Upper lobe of right lung (tissue), 1 donor: Measurements from ENCODE around the gene S1PR3. TPM values are rescaled to one million over a fixed set of nuclear protein-coding genes. Genes with fewer than 3 reads are reported as not detected.
A peak's percentile ranks its signal among the peaks of the same experiment; 100 is the strongest.

ENCODE experiments used
- ATAC-seq: fragments of 200-7000 bp; cut with Tn5 transposase; one replicate; pipeline ENCODE4 v1.9.1; 2020; ENCODE audit warnings: mild to moderate bottlenecking, moderate library complexity
- DNase-seq: peaks from one replicate; pipeline ENCODE4 v3.0.0-alpha.2; 2020
- H3K27ac ChIP-seq: fragments of 200-600 bp; one replicate; pipeline ENCODE4 v1.8.0; 2022
- H3K27me3 ChIP-seq: fragments of 200-600 bp; one replicate; pipeline ENCODE4 v1.8.0; 2022; ENCODE audit warnings: mild to moderate bottlenecking
- H3K36me3 ChIP-seq: fragments of 200-600 bp; one replicate; pipeline ENCODE4 v1.8.0; 2022
- H3K4me1 ChIP-seq: fragments of 200-600 bp; one replicate; pipeline ENCODE4 v1.8.0; 2022
- H3K4me3 ChIP-seq: fragments of 200-600 bp; one replicate; pipeline ENCODE4 v1.8.0; 2022; ENCODE audit warnings: mild to moderate bottlenecking
- H3K9me3 ChIP-seq: fragments of 200-600 bp; one replicate; pipeline ENCODE4 v1.8.0; 2022
- intact Hi-C: fragments of 100-400 bp; cut with DNase I; formaldehyde crosslinking; loops from one replicate; pipeline ENCODE4 v1.11.0; 2022
- total RNA-seq: library from RNA; stranded (reverse); fragmentation: NEBNext Ultra II Directional; extraction: Animal tissue kit (Norgen Biotek cat#: 25700); gene quantifications from one replicate; pipeline ENCODE4 v1.2.1, GENCODE V29; 2021
- TF ChIP-seq, protein P1 (sequence below): fragments of 200-600 bp; IDR thresholded peaks from one replicate; pipeline ENCODE4 v1.8.0; 2022; ENCODE audit warnings: antibody characterized with exemption
- donor health status: DM: no; HTN: yes; CAD: no; lungs with severe emphysema.

The S1PR3 gene
- total RNA-seq, 1 donor from 2014 or later = 10.2 TPM

- intact Hi-C loops = no loop called here
- H3K9me3 ChIP-seq = no peaks in the 10 kb centered on the region
- no peaks in the 10 kb centered on the region for H3K36me3 ChIP-seq
- no peak for DNase-seq
- no peak overlapping the region for H3K4me3 ChIP-seq
- H3K27me3 ChIP-seq = no peaks in the 10 kb centered on the region
- H3K27ac ChIP-seq = no peak overlapping the region
- ATAC-seq = no peak
- TF ChIP-seq, protein P1, sequence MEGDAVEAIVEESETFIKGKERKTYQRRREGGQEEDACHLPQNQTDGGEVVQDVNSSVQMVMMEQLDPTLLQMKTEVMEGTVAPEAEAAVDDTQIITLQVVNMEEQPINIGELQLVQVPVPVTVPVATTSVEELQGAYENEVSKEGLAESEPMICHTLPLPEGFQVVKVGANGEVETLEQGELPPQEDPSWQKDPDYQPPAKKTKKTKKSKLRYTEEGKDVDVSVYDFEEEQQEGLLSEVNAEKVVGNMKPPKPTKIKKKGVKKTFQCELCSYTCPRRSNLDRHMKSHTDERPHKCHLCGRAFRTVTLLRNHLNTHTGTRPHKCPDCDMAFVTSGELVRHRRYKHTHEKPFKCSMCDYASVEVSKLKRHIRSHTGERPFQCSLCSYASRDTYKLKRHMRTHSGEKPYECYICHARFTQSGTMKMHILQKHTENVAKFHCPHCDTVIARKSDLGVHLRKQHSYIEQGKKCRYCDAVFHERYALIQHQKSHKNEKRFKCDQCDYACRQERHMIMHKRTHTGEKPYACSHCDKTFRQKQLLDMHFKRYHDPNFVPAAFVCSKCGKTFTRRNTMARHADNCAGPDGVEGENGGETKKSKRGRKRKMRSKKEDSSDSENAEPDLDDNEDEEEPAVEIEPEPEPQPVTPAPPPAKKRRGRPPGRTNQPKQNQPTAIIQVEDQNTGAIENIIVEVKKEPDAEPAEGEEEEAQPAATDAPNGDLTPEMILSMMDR = no peak
- H3K4me1 ChIP-seq = peaks cover 28% of the 10 kb centered on the region
Observed at GRCh38 chr9:88997646-88998045, 6.4 kb downstream of the S1PR3 start.

DNA sequence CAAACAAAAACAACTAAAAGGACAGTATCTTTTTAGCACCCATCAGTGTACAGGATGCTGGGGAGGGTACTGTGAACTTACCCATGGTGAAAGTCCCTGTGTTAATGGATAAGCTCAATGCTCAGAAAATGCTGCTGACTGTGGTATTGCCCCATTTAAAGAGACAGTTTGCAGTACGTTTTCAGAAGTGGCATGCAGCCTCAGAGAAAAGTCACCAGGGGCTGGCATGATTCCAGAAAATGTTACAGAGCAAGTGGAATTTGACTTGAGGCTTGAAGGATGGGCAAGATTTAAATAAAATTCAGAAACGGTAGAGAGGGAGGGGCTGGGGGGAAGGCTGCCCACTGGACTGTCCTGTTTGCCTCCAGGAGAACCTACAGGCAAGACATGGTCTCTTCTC lies 7.2 kb downstream of the S1PR3 start:
- intact Hi-C loops = no loop called here
- no peak for ATAC-seq

DNA sequence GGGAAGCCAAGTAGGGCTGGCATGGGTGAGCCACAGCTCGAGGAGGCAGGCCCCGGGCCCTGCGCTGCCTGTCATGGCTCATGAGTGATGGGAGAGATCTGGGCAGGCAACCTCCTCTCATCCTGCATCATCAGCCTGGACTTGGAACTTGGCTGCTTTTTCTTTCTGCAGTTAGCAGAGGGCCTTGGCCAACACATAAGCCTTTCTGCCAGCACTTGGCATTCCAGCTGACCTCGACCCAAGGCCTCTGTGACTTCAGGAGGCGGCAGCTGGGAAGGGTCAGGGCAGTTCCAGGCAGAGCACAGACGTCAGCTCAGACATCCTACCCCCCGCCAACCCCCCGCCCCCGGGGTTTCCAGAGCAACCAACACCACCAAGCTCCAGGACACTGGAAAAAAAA lies 7.6 kb downstream of the S1PR3 start:
- TF ChIP-seq, protein P1 = no peak
- intact Hi-C loops = no loop called here
- no peak for DNase-seq
- no peaks in the 10 kb centered on the region for H3K36me3 ChIP-seq
- no peak overlapping the region for H3K27ac ChIP-seq
- H3K9me3 ChIP-seq = no peaks in the 10 kb centered on the region
- peak; percentile 55 for ATAC-seq
- no peak overlapping the region for H3K4me3 ChIP-seq
- H3K27me3 ChIP-seq = no peaks in the 10 kb centered on the region
- H3K4me1 ChIP-seq = peaks cover 28% of the 10 kb centered on the region

More for the DNA sequence above, 7.2 kb downstream of the S1PR3 start:
- no peak for DNase-seq
- no peaks in the 10 kb centered on the region for H3K36me3 ChIP-seq
- H3K4me3 ChIP-seq = no peak overlapping the region
- H3K9me3 ChIP-seq = no peaks in the 10 kb centered on the region
- H3K4me1 ChIP-seq = peaks cover 28% of the 10 kb centered on the region
- no peak overlapping the region for H3K27ac ChIP-seq
- H3K27me3 ChIP-seq = no peaks in the 10 kb centered on the region
- TF ChIP-seq, protein P1 = no peak

- no peaks in the 10 kb centered on the region for H3K36me3 ChIP-seq
- no peaks in the 10 kb centered on the region for H3K9me3 ChIP-seq
- TF ChIP-seq, protein P1 = no peak
- no peak for ATAC-seq
- no peak overlapping the region for H3K27ac ChIP-seq
- H3K4me1 ChIP-seq = peaks cover 22% of the 10 kb centered on the region
- DNase-seq = no peak
- H3K27me3 ChIP-seq = no peaks in the 10 kb centered on the region
- intact Hi-C loops = no loop called here
- H3K4me3 ChIP-seq = no peak overlapping the region
Observed at GRCh38 chr9:89000371-89000781, 9.1 kb downstream of the S1PR3 start.

DNA sequence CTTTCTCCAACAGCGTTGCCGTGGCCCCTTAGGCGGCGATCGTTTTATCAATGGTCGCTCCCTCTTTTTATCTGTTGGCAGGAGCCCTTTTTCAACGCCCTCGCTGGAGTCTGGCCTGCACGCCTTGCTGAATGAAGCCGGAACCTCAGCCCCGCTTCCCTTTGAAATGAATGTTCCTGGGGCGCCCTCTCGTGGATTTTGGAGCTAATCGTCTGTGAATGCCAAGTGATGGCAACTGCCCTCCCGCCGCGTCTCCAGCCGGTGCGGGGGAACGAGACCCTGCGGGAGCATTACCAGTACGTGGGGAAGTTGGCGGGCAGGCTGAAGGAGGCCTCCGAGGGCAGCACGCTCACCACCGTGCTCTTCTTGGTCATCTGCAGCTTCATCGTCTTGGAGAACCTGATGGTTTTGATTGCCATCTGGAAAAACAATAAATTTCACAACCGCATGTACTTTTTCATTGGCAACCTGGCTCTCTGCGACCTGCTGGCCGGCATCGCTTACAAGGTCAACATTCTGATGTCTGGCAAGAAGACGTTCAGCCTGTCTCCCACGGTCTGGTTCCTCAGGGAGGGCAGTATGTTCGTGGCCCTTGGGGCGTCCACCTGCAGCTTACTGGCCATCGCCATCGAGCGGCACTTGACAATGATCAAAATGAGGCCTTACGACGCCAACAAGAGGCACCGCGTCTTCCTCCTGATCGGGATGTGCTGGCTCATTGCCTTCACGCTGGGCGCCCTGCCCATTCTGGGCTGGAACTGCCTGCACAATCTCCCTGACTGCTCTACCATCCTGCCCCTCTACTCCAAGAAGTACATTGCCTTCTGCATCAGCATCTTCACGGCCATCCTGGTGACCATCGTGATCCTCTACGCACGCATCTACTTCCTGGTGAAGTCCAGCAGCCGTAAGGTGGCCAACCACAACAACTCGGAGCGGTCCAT lies 10.0 kb downstream of the S1PR3 start:
- Histone ChIP-seq H3K36me3 (no peaks in the 10 kb centered on the region), H3K9me3 (no peaks in the 10 kb centered on the region), H3K4me3 (peak overlapping the region; percentile 20), H3K4me1 (peaks cover 18% of the 10 kb centered on the region), H3K27me3 (no peaks in the 10 kb centered on the region), H3K27ac (no peak overlapping the region)
- ATAC-seq (peak; percentile 88), DNase-seq (peak; percentile 90)
- intact Hi-C loops = no loop called here
- TF ChIP-seq, protein P1 = peak; percentile 72
